H1 (cell line): ENCODE measurements around the gene LCE1E. TPM values are rescaled to one million over a fixed set of nuclear protein-coding genes. Genes with fewer than 3 reads are reported as not detected.

Source experiments
- ASH2L ChIP-seq: fragments of 200-600, 300-600 bp; sonication (generic); IDR thresholded peaks from one replicate; pipeline ENCODE4 v1.7.1; 2017; ENCODE audit warnings: low read length
- ATF2 ChIP-seq: IDR thresholded peaks from 2 replicates; pipeline ENCODE4 v1.6.1; 2012; ENCODE audit warnings: low read length, inconsistent platforms
- BRCA1 ChIP-seq: IDR thresholded peaks from 2 replicates; pipeline ENCODE4 v1.6.1; 2012; ENCODE audit warnings: low read depth, low read length, improper control_type of control experiment
- CHD7 ChIP-seq: fragments of 300-600 bp; sonication (generic); IDR thresholded peaks from 2 replicates; pipeline ENCODE4 v1.7.1; 2012; ENCODE audit warnings: low read length, moderate library complexity, mild to moderate bottlenecking, inconsistent platforms; ENCODE audit not compliant: insufficient replicate concordance
- CTBP2 ChIP-seq: IDR thresholded peaks from 2 replicates; pipeline ENCODE4 v1.7.0; 2011; ENCODE audit warnings: borderline replicate concordance, mild to moderate bottlenecking, moderate library complexity, mixed read lengths, low read length; ENCODE audit not compliant: insufficient read depth, insufficient read length
- MAFK ChIP-seq: IDR thresholded peaks from 2 replicates; pipeline ENCODE4 v1.6.1; 2012; ENCODE audit warnings: low read depth, mild to moderate bottlenecking, improper control_type of control experiment, low read length
- SAP30 ChIP-seq: fragments of 300-600 bp; sonication (generic); IDR thresholded peaks from 2 replicates; pipeline ENCODE4 v1.7.1; 2012; ENCODE audit warnings: low read length, moderate library complexity, mild to moderate bottlenecking, inconsistent platforms; ENCODE audit not compliant: insufficient read depth, insufficient replicate concordance
- USF2 ChIP-seq: IDR thresholded peaks from 2 replicates; pipeline ENCODE4 v1.6.1; 2011; ENCODE audit warnings: low read length, improper control_type of control experiment
- polyA plus RNA-seq, 7 experiments: library from polyadenylated mRNA; depleted of rRNA in 3 of 7; stranded (reverse) in 5 of 7; unstranded in 2 of 7; fragments of >200 nt in 5 of 7; fragments of 200-250 nt in 2 of 7; gene quantifications; 1 replicate in 5 of 7; 2 replicates in 1 of 7; 4 replicates in 1 of 7; pipeline versions ENCODE4 v1.2.1 to v1.2.3, GENCODE V29; 2011 to 2013; ENCODE audit warnings: missing spikeins in 2 of 7, mixed read lengths in 2 of 7
- total RNA-seq: library from RNA; stranded (reverse); fragmentation: NEBNext Ultra II Directional; extraction: Animal tissue kit (Norgen Biotek cat#: 25700); gene quantifications from 2 replicates; pipeline ENCODE4 v1.2.1, GENCODE V29; 2021

LCE1E gene
- total and polyA plus RNA-seq, 2 of the 8 experiments (the other 6 are each of a cell fraction or from before 2014, with no cell fraction given): not detected

GRCh38 chr1:152795686-152796085 is 9.6 kb downstream of the LCE1E start (continued):
- TF ChIP-seq CHD7 (no peak), MAFK (no peak), ASH2L (no peak), BRCA1 (no peak), SAP30 (no peak), USF2 (no peak), ATF2 (no peak), CTBP2 (no peak)
